Fibroblast of villous mesenchyme (primary cell): ENCODE data around the gene RUFY4. TPM values are rescaled to one million over a fixed set of nuclear protein-coding genes. Genes with fewer than 3 reads are reported as not detected.

Experiments used
- DNase-seq: peaks from one replicate; pipeline ENCODE4 v3.0.0-alpha.2; 2010; ENCODE audit warnings: low read depth
- H3K4me3 ChIP-seq: 2 replicates; pipeline ENCODE4 v1.5.1; 2011; ENCODE audit warnings: low read depth, mild to moderate bottlenecking, low read length
- CTCF ChIP-seq: IDR thresholded peaks from 2 replicates; pipeline ENCODE4 v1.5.1; 2012; ENCODE audit warnings: low read depth, mild to moderate bottlenecking, low read length; ENCODE audit not compliant: insufficient read depth
- total RNA-seq: library from RNA; depleted of rRNA; stranded (reverse); fragments of >200 nt; gene quantifications from 2 replicates; pipeline ENCODE4 v1.2.3, GENCODE V29; 2012

RUFY4 gene
- total RNA-seq, 1 donor, result not detected

GRCh38 chr2:218123986-218124385 lies 54.9 kb downstream of the RUFY4 start:
- TF ChIP-seq CTCF, result no peak
- no peak for DNase-seq
- no peak overlapping the region for H3K4me3 ChIP-seq

GRCh38 chr2:218125095-218125494 lies 56.0 kb downstream of the RUFY4 start:
- H3K4me3 ChIP-seq, result no peak overlapping the region
- no peak for TF ChIP-seq CTCF
- peak; percentile 18 for DNase-seq

- TF ChIP-seq CTCF, result no peak
- no peak for DNase-seq
These were observed 56.6 kb downstream of the RUFY4 start, which contains the start of gene CXCR2 for GRCh38 chr2:218125626-218126080. Gene CXCR2 (plus strand): TSS chr2:218126028. CDS start chr2:218134802, 8,774 bp downstream.

GRCh38 chr2:218127929-218128455 lies 58.9 kb downstream of the RUFY4 start:
- no peak for TF ChIP-seq CTCF
- no peak for DNase-seq
- H3K4me3 ChIP-seq, result no peak overlapping the region

More at GRCh38 chr2:218125626-218126080, 56.6 kb downstream of the RUFY4 start, which contains the start of gene CXCR2:
- no peak within 1 kb of the TSS for H3K4me3 ChIP-seq

- TF ChIP-seq CTCF, result no peak
- no peak for DNase-seq
- no peak overlapping the region for H3K4me3 ChIP-seq
These were observed 59.9 kb downstream of the RUFY4 start for GRCh38 chr2:218128781-218129457.

GRCh38 chr2:218129458-218130135 lies 60.5 kb downstream of the RUFY4 start:
- no peak for DNase-seq
- no peak for TF ChIP-seq CTCF
- no peak overlapping the region for H3K4me3 ChIP-seq
